Glomerular endothelial cell (primary cell): ENCODE measurements around the gene TREML1. TPM values are rescaled to one million over a fixed set of nuclear protein-coding genes. Genes with fewer than 3 reads are reported as not detected.

Experiments used
- DNase-seq: peaks from one replicate; pipeline ENCODE4 v3.0.0-alpha.2; 2011; ENCODE audit warnings: low read depth, low spot score; ENCODE audit errors: extremely low read depth
- total RNA-seq: library from RNA; depleted of rRNA; stranded (reverse); fragments of >200 nt; gene quantifications from 2 replicates; pipeline ENCODE4 v1.2.3, GENCODE V29; 2015

TREML1 gene
- total RNA-seq, 1 donor from 2014 or later, result not detected

GRCh38 chr6:41179163-41179562, 25.0 kb upstream of the TREML1 start:
- DNase-seq, result no peak

GRCh38 chr6:41177695-41178094, 23.5 kb upstream of the TREML1 start:
- DNase-seq, result no peak

- no peak for DNase-seq
These were observed 23.1 kb upstream of the TREML1 start for GRCh38 chr6:41177287-41177686.

DNA sequence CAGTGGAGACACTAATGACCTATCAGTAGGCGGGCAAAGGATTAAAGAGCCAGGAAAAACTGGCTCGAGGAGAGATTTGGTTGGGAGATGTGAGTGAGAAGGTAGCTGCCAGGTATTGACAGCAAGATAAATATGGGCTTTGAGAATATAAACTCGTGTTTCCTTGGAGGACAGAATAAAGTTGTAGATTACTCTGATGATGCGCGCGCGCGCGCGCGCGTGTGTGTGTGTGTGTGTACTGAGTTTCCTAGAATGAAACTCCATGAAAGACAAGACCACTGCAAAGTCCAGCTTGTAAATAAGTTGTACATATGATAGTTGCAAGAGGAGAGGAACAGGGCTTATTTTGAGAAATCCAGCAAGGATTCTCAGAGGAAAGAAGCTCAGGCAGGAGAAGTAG, 22.0 kb upstream of the TREML1 start:
- DNase-seq, result no peak

DNA sequence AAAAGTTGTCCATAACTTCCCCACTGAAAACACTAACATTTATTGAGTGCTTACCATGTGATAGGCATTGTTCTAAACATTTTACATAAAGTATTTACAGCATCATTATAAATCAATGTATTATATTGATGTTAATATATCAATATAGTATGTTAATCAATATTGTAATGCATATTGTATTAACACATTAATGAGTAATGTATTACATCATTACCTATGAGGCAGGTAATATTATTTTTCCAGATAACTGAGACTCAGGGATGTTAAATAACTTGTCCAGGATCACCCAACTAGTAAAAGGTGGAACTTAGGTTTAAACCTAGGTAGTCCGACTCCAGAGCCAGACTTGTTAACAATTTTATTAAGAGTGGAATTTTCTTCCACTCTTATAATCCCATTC, 20.9 kb upstream of the TREML1 start:
- no peak for DNase-seq

DNA sequence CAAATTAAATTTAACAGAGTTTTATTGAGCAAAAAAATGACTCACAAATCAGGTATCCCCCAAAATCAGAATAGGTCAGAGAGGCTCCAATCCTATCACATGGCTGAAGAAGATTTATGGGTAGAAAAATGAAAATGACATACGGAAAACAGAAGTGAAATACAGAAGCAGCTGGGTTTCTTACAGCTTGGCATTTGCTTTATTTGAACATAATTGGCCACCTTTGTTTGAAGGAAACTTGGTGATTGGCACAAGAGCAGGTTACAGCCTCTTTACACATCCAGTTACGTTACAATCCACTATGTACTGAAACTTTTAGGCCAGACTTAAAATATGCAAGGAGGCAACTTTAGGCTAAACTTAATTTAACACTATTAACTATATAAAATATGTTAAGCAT, 20.5 kb upstream of the TREML1 start:
- DNase-seq, result no peak

DNA sequence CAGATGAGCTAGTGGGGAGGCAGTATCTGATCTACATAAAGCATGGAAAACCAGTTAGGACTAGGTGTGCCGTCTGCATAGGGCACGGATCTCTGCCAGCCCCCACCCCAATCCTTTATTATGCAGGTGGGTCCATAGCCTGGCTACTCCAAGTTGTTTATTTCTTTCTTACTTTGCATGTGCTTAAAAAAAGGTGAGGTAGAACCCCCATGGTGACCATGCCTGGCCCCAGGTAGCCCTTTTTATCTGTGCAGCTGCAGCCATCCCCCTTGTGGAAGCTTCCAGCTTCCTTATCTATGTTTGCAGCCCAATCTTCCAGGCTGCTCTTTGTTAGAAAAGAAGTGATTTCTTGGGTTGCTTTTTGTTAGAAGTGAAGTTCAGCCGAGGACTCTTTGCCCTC, 17.8 kb upstream of the TREML1 start:
- no peak for DNase-seq

DNA sequence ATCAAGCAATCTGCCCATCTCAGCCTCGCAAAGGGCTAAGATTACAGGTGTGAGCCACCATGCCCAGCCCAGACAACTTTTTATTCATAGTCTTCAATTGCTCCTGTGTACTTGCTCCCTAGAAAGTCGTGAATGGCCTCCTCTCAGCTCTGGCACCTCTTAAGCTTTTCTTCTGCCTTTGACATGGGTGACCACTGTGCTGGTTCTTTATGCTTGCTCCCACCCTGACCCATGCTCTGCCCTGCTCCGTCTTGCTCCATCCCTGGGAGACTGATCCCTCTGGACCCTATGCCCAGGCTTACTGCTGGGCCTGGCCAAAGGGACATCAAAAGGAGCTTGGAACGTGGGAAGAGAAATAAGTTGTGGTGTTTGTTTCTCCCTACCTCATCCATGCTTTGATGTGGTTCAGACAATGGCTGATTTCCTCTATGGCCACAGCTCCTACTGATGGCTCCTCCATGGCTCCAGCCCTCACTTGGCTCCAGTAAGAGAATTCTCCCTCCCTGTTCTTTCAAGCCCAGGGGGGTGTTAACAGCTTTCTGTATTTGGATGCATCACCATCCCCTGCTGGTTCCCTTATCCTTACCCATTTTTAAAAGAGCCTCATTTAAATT, 16.5 kb upstream of the TREML1 start:
- DNase-seq, result no peak

- no peak for DNase-seq
These were observed 13.2 kb upstream of the TREML1 start for GRCh38 chr6:41167173-41167963.

- no peak for DNase-seq
These were observed 10.5 kb upstream of the TREML1 start for GRCh38 chr6:41164551-41165120.

GRCh38 chr6:41163419-41163717, 9.2 kb upstream of the TREML1 start:
- no peak for DNase-seq

DNA sequence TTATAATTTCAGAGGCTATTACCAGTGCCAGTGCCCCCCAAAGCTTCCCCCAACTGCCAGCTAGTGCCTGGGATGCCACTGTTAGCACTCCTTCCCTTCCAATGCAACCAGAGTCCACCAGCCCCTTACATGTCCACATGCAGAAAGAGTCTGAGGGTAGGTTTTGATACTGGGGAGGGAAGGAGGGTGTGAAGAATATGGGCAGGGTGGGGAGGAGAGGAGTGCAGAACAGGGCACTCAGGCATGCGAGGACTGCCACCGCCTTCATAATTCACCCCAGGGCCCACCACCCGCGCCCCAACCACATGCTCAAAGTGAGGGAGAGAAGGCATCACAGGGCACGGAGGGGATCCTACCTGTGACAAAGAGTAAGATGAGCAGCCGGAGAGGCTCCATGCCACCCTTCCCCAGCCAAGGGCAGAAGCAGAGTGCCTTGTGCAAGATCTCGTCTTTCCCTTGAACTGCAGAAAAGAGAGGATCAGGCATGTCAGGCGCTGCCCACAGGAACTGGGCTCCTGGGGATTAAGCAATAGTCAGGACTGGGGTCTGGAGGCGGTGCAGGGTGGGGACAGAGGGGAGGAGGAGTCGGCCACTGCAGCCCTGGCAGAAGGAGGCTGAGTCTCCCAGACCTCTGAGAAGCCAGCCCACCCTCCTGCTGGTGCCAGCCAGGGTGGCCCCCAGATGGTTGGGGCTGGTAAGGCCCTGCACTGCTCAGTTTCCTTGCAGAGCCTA, 8.7 kb upstream of the TREML1 start, which contains the start of gene TREM2:
TREM2 (minus strand) TSS at position 430 of the 732 bp plus-strand sequence; CDS start at position 396, 34 bp downstream.
- DNase-seq, result no peak

DNA sequence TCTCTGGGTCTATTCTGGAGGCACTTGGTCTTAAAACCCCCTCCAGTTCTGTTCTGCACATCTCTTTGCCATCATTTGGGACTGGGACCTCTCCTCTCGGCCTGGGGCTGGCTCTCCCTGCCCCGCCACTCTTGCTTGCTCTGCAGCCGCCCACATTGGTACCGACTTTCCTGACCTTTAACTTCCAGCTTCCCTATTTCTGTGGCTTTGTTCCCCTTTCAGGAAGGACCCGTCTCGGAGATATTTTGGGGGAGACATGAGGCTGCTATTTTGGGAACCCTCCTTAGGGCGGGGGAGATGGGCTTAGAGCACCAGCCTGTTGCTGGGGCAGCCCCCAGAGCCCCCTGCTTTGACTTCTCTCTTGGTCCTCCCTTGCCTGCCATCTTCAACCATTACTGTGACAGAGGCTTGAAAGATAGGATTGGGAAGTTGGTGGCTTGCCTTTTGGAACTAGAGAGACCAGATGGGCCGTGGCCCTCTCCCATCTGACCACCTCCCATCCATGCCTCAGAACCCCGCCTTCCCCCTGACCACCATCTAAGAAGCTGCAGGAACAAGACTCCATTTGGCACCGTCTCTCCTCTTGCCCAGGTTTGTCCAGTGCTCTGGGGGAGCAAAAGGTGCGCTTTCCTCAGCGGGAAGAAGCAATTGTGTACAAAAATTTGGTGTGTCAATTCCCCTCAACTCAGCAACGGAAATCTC, 7.9 kb upstream of the TREML1 start:
- DNase-seq, result no peak

DNA sequence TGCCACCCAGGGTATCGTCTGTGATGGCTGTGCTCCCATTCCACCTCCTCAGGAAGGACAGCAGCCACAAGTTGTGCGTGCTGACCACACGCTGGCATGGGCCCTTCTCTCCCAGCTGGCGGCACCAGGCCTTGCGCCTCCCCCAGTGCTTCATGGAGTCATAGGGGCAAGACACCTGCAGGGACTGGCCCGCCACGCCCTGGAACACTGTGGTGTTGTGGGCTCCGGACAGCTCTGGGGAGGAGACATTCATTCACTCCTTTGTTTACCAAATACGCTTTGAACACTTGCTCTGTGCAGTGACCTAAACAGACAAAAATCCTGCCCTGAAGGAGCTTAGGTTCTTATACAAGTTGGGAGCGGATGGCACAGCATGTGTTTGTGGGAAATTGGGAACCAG, 7.2 kb upstream of the TREML1 start:
- no peak for DNase-seq

DNA sequence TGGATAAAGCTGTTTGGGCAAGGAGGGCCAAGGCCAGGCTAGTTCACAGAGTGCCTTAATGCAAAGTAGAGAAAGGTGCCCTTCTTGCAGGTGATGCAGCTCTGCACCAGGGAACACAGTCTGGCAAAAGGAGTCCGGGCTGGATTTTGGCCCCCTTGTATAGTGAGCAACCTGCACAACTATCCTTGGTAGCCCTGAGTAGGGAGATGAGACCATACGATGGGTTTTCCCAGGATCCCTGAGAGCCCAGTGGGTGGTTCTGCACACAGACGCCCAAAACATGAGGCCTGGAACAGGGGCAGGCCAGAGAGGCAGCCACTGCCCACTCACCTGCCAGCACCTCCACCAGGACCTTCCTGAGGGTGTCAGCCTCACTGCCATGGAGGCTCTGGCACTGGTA, 6.8 kb upstream of the TREML1 start:
- DNase-seq, result no peak

DNA sequence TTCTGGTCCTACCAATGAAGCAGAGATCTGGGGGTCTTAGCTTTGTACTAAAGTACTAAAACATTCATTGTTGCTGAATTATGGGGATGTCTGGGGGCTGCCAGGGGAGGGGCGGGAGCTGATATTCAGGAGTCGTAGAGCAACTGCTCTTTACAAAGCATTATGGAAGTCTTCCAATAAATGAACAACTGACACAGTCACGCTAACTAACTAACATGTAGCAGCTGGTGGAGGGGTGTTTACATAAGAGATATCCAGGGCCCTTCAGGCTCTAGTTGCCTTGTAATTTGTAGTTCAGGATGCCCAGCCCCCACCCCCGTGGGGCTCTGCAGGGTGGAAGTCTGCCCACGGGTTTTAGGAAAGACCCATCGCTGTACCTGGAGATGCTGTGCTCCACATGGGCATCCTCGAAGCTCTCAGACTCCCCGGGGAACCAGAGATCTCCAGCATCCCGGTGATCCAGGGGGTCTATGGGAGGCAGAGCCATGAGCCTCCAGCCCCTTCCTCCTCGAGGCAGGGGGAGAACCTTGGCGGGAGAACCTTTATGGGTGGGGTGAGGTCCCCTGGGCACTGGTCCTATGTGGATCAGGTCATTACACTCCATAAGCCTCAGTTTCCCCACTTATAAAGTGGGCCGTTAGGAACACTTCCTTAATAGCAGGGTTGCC, 5.4 kb upstream of the TREML1 start:
- no peak for DNase-seq

DNA sequence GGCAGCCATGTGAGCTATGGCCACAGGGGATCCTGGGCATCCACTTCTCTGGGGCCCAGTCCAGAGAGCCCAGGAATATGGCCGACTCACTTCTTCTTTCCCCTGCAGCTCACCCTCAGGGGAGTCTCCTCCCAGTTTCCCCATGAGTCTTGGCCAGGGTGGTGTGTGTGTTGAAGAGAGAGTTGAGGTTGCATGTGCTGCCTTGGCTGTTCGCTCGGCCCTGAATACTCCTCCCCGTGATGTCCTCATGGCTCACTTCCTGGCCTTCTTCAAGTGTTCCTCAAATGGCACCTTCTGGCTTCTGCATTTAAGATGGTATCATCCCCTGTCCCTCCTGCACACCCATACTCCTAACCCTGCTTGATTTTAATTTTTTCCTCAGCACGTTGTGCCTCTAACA, 3.2 kb upstream of the TREML1 start:
- no peak for DNase-seq

- DNase-seq, result no peak
These were observed 2.6 kb upstream of the TREML1 start for GRCh38 chr6:41156771-41157170.

GRCh38 chr6:41156001-41156400, 1.9 kb upstream of the TREML1 start:
- DNase-seq, result no peak

DNA sequence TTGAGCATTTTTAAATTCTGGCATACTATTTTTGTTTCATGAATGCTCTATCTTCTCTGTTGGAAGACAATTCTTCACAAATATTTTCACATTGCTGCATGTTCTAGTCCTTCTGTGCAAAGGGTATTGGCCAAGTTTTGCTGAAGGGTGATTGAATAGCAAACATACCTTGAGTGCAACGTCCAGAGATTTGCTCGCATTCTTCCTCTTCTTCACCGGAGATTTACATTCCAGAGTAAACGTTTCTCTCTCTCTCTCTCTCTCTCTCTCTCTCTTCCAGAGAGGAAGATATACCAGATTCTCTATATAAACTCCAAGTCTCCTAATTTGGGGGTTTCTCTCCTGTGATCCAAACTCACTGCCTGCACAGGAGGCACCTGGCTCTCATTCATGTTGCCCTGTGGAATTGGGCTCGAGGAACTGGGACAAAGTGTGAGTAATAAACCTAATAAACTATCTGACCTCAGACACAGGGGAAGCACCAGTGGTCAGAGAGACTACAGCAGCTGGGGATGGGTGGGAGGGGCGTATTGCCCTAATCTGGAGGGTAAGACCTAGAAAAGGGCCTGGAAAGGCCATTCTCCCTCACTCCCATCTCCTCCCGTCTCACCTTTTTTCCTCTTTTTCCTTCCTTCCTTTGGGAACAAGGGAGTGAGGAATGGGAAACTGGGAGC, 1.1 kb upstream of the TREML1 start:
- DNase-seq, result no peak
